Gastrocnemius medialis (tissue), 4 donors: ENCODE measurements around the gene ZNF672. TPM values are rescaled to one million over a fixed set of nuclear protein-coding genes. Genes with fewer than 3 reads are reported as not detected.

ENCODE experiments used
- ATAC-seq, 2 donors: fragments of 150-250 bp; one replicate each; pipeline ENCODE4 v1.9.1; 2016
- DNase-seq, 2 donors: peaks; one replicate each; pipeline ENCODE4 v3.0.0-alpha.2; 2019
- H3K27ac ChIP-seq, 4 donors: fragments of 200-600 bp; sonication (generic); 1 replicate in 1 of 4; 2 replicates in 3 of 4; pipeline ENCODE4 v1.5.1; 2016 to 2018; ENCODE audit warnings: mild to moderate bottlenecking in 2 of 4, moderate library complexity in 1 of 4
- H3K27me3 ChIP-seq, 3 donors: fragments of 200-600 bp; sonication (generic) in 2 of 3; 1 replicate in 1 of 3; 2 replicates in 2 of 3; pipeline versions ENCODE4 v1.5.1 to v1.6.0; 2016 to 2019; ENCODE audit warnings: mild to moderate bottlenecking in 1 of 3, moderate library complexity in 1 of 3
- H3K36me3 ChIP-seq, 2 donors: fragments of 200-600 bp; sonication (generic) in 1 of 2; one replicate each; pipeline ENCODE4 v1.5.1; 2017 to 2018
- H3K4me1 ChIP-seq, 2 donors: fragments of 200-600 bp; sonication (generic) in 1 of 2; one replicate each; pipeline ENCODE4 v1.5.1; 2016 to 2017; ENCODE audit warnings: mild to moderate bottlenecking in 2 of 2
- H3K4me3 ChIP-seq, 4 donors: fragments of 200-600 bp; sonication (generic) in 3 of 4; 1 replicate in 1 of 4; 2 replicates in 3 of 4; pipeline ENCODE4 v1.5.1; 2016 to 2019; ENCODE audit warnings: mild to moderate bottlenecking in 2 of 4
- H3K9me3 ChIP-seq, 3 donors: fragments of 200-600 bp; sonication (generic) in 2 of 3; 1 replicate in 1 of 3; 2 replicates in 2 of 3; pipeline ENCODE4 v1.5.1; 2016 to 2019
- POLR2A ChIP-seq, 2 donors: fragments of 450-650 bp; IDR thresholded peaks; one replicate each; pipeline ENCODE4 v1.6.1; 2017; ENCODE audit warnings: antibody characterized with exemption in 2 of 2, mild to moderate bottlenecking in 2 of 2, moderate library complexity in 2 of 2
- in situ Hi-C, 4 donors: fragments of 200-750 bp; cut with MboI; loops; one replicate each; pipeline versions ENCODE4 v1.15.0 to v1.8.0; 2017; ENCODE audit warnings: low sequenced_read_pairs in 4 of 4
- intact Hi-C: fragments of 100-400 bp; cut with DNase I; formaldehyde crosslinking; loops from one replicate; pipeline ENCODE4 v1.15.1; 2023; ENCODE audit warnings: low total_unique reads
- total RNA-seq, 4 donors: library from RNA; depleted of rRNA; stranded (reverse); fragments of >200 nt; gene quantifications; one replicate each; pipeline versions ENCODE4 v1.1.0 to v1.2.3, GENCODE V29; 2016
- TF ChIP-seq, protein P1 (sequence below), 5 experiments: fragments of 450-650 bp in 3 of 5; fragments of 200-600 bp in 2 of 5; sonication (generic) in 2 of 5; IDR thresholded peaks in 4 of 5; conservative IDR thresholded peaks in 1 of 5; 1 replicate in 4 of 5; 2 replicates in 1 of 5; pipeline ENCODE4 v1.5.1; 2016 to 2019; ENCODE audit warnings: antibody characterized with exemption in 5 of 5, mild to moderate bottlenecking in 3 of 5, moderate library complexity in 3 of 5

The ZNF672 gene
- total RNA-seq, 4 donors from 2014 or later: 41.9 to 81.0 (median 59.0) TPM

DNA sequence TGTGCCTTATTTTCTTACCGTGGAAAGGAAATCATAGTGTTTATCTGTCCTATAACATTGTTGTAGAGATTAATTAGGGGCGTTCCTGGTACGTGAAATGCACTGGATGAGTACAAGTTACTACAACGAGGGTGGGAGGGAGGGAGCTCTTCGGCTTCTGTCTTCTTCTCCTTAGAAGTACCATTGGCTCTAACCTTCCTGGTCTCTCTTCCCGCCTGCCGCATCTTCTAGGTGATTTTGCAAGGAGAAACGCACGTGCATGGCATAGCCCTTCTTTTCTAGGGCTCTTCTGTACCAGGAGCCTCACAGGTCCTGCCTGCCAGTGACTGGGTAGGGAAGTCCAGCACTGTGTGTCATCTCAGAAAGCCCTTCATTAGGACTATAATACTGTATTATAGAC is 29.1 kb upstream of the ZNF672 start:
- no peak for TF ChIP-seq POLR2A (IDR thresholded peaks at IDR 0.05)
- TF ChIP-seq, protein P1, sequence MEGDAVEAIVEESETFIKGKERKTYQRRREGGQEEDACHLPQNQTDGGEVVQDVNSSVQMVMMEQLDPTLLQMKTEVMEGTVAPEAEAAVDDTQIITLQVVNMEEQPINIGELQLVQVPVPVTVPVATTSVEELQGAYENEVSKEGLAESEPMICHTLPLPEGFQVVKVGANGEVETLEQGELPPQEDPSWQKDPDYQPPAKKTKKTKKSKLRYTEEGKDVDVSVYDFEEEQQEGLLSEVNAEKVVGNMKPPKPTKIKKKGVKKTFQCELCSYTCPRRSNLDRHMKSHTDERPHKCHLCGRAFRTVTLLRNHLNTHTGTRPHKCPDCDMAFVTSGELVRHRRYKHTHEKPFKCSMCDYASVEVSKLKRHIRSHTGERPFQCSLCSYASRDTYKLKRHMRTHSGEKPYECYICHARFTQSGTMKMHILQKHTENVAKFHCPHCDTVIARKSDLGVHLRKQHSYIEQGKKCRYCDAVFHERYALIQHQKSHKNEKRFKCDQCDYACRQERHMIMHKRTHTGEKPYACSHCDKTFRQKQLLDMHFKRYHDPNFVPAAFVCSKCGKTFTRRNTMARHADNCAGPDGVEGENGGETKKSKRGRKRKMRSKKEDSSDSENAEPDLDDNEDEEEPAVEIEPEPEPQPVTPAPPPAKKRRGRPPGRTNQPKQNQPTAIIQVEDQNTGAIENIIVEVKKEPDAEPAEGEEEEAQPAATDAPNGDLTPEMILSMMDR (IDR thresholded peaks at IDR 0.05 in 4 of 5, conservative IDR thresholded peaks at IDR 0.05 in 1 of 5): no peak
- Histone ChIP-seq H3K27me3 (no peaks in the 10 kb centered on the region), H3K36me3 (peaks cover 0 to 26% of the 10 kb centered on the region in 2 donors), H3K4me3 (no peak overlapping the region), H3K27ac (no peak overlapping the region), H3K9me3 (no peaks in the 10 kb centered on the region), H3K4me1 (peaks cover 0 to 7% of the 10 kb centered on the region in 2 donors)
- in situ Hi-C loops (no loop called here), intact Hi-C loops (no loop called here)
- no peak for ATAC-seq
- no peak for DNase-seq

DNA sequence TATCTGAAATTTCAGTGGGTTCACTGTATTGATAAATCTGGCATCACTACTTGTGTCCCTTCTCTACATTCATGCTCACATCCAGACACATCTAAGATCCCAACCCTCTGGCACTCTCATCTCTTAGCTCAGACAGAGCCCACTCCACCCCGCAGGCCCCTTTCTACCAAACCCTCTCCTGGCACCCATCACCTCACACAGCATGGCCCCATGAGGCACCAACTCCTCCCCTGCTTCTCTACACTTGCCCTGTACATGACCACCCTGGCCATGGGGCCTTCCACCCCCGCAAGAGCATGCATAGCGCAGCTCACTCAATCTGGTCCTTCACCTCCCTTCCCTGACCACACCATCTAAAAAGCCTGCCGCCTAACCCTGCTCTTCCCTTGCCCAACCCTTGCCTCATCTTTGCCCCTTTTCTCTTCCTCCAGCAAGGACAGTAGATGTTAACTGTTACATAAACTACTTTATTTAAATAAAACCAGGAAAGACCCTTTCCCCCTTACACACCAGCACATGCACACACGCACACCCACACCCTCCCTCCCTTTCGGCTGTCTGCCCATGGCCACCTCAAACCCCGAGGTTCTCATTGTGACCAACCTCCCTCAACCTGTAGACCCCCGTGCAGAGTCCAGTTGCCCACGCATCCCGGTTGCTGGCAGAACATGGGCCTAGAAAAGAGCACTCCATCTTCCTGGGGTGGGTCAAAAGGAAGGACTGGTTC is 27.9 kb upstream of the ZNF672 start:
- Histone ChIP-seq H3K36me3 (peaks cover 0 to 39% of the 10 kb centered on the region in 2 donors), H3K27me3 (no peaks in the 10 kb centered on the region), H3K4me3 (no peak overlapping the region), H3K27ac (no peak overlapping the region), H3K9me3 (no peaks in the 10 kb centered on the region), H3K4me1 (peaks cover 0 to 7% of the 10 kb centered on the region in 2 donors)
- intact Hi-C loops: no loop called here
- no peak for ATAC-seq
- TF ChIP-seq, protein P1 (IDR thresholded peaks at IDR 0.05 in 4 of 5, conservative IDR thresholded peaks at IDR 0.05 in 1 of 5): no peak
- TF ChIP-seq POLR2A (IDR thresholded peaks at IDR 0.05): no peak
- DNase-seq: no peak
- in situ Hi-C loops: no loop called here

DNA sequence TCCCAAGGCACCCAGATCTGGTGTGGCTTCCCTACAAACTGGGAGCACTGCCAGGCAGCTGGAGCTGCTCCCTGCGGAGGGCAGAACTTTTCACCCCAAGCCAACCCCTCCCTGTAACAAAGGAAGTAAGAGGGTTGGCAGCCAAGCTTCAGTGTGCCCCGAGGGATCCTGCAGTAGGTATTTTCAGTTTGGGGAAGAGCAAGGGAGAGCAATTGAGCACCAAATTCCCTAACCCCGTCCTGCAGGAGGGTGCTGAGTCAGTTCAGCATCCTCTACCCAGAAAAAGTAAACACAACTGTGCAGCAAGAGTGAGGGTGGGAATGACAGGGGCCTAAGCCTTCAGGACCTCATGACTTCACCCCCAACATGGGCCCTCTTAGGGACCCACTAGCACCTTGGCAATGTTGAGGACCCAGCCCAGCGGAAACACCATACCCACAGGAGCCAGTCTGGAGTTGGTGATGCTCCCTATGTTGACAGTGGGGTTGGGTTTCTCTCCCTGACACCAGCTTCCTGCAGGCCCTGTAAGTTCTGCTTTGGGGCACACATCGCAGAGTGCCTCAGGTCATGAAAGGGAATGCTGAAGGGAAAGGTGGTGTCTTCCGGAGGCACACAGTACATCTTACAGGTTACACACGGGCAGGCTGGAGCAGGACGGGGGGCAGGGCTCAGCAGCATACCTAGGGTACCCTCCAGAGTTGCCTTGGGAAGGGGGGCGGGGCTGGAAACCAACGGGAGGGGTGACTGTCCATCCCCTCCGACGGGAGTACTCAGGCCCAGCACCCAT is 27.1 kb upstream of the ZNF672 start:
- DNase-seq (peak in 1 of 2 donors; percentile 30), ATAC-seq (no peak)
- TF ChIP-seq, protein P1 (IDR thresholded peaks at IDR 0.05 in 4 of 5, conservative IDR thresholded peaks at IDR 0.05 in 1 of 5): no peak
- TF ChIP-seq POLR2A (IDR thresholded peaks at IDR 0.05): no peak
- Histone ChIP-seq H3K4me1 (peaks cover 0 to 7% of the 10 kb centered on the region in 2 donors), H3K36me3 (peaks cover 0 to 47% of the 10 kb centered on the region in 2 donors), H3K27me3 (no peaks in the 10 kb centered on the region), H3K9me3 (no peaks in the 10 kb centered on the region), H3K4me3 (no peak overlapping the region), H3K27ac (no peak overlapping the region)
- in situ Hi-C loops: no loop called here
- intact Hi-C loops: no loop called here

DNA sequence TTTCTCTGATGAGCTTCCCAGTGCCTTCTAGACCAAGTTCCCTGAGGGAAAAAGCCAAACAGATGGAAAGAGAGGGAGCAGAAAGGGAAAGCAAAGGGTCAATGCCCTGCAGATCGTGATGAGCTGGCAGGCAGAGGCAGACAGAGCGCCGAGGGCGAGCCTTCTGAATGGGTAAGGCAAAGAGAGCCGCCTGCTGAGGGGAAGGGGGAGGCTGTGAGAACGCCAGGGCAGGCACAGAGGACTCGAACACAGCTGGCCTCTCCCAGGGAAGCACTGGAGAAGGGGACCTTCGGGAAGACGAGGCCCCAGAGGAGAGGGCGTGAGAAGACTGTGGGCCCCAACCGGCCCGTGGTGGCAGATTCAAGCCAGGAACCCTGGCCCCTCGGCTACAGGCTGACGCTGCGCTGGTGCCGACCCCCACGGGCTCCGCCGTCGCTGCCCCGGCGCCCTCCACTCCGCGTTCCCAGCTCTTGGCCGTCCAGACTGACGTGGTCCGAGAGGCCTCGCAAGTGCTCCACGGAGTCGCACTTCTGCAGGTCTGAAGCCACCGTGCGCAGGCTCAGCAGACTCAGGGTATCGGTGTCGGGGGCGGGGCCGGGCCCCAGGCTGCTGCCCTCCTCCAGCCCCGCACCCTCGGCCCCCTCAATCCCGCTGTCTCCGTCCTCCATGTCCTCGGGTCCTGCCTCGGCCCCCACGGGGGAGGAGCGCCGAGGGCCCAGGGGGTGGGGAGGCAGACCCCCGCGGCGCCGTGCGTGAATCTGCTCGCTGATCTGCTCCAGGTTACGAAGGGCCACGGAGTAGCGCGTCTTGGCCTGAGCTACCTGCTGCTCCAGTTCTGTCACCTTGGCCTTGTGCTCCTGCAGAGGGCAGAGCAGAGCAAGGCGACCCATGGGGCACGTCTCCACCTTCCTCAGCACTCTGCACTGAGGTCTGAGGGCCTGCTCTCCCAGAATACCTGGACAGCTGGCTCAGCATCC is 26.2 kb upstream of the ZNF672 start:
- Histone ChIP-seq H3K4me3 (no peak overlapping the region), H3K36me3 (peaks cover 0 to 55% of the 10 kb centered on the region in 2 donors), H3K9me3 (no peaks in the 10 kb centered on the region), H3K4me1 (peaks cover 0 to 7% of the 10 kb centered on the region in 2 donors), H3K27ac (no peak overlapping the region), H3K27me3 (no peaks in the 10 kb centered on the region)
- intact Hi-C loops: no loop called here
- TF ChIP-seq POLR2A (IDR thresholded peaks at IDR 0.05): no peak
- TF ChIP-seq, protein P1 (IDR thresholded peaks at IDR 0.05 in 4 of 5, conservative IDR thresholded peaks at IDR 0.05 in 1 of 5): no peak
- in situ Hi-C loops: no loop called here
- ATAC-seq: no peak
- DNase-seq: no peak
